ENCODE data around the gene FALEC.
"Not testable (repeated sequence)": the region's sequence is repeated elsewhere in the genome, so short reads cannot be mapped to it uniquely, and the experiment has no call there.

The FALEC gene

DNA sequence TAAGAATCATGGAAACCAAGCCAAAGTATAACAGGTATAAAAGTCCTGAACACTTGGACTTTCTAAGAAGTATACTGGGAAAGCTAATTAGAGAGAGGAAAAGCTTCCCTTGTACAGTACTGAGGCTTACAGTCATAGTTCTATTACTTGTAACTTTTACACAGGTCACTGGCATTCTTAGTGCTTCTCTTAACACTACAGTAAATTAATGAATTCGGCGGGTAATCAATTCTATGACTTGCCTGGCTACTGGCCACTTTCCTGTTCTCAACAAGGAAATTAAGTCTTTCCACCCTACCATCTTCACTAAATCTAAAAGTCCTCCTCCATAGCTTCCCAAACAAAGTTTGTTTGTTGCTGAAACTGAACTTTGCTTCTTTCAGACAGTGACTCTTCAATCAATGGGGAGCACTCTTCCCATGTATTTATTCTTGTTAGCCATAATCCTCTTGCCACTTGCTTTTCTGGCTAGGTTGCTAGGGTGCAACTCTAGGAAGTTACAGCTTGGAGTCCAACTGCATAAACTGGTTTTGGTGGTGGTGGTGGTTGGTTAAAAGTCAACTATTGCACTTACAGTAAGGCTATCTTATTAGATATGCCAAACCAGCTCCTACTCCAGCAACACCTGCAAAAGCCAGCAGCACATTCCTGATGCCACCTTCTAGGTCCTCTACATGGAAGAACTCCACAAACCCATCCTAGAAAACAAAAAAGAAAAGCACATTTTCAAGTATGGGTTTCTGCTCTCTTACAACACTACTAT, 61.4 kb downstream of the FALEC start:
- DNase-seq, result no peak

DNA sequence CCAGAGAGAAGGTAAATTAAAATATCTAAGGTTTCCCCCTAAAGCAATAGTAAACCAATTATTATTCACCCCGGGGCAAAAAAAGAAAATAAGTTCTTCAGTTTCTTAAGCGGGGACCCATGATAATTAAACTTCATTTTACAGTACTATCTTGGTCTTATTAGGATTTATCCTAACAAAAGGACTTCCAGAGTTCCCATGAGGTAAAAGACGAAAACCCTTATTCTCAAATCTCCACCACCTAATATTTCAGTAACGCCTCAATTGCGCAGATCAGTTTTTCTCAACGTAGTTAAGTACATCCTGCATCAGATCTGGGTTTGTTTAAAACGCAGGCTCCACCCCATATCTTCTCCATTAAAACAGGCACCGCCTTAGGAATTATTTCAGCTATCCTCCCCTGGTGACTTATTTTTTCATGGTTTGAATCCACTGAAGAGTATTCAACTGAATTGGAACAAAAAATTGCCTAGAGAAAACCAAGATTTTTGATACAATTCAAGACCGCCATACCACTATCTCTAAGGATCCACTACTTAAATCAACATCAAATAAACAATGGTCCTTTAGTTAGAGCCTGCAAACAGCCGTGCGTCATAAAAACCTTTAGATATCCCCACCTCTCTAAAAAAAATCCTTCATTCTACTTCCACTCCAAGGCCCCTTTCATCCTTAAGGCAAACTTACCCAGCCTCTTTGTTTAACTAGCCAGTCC, 62.2 kb downstream of the FALEC start:
- DNase-seq, result no peak

- DNase-seq, result peak; percentile 76
Observed at GRCh38 chr1:150578272-150579109, 62.9 kb downstream of the FALEC start.

- peak; percentile 93 for DNase-seq
Observed at GRCh38 chr1:150579110-150579944, 63.8 kb downstream of the FALEC start, which contains the start of gene MCL1. Gene MCL1, minus strand, starts transcription at chr1:150579610. Its CDS starts 80 bp downstream, at chr1:150579530.

DNA sequence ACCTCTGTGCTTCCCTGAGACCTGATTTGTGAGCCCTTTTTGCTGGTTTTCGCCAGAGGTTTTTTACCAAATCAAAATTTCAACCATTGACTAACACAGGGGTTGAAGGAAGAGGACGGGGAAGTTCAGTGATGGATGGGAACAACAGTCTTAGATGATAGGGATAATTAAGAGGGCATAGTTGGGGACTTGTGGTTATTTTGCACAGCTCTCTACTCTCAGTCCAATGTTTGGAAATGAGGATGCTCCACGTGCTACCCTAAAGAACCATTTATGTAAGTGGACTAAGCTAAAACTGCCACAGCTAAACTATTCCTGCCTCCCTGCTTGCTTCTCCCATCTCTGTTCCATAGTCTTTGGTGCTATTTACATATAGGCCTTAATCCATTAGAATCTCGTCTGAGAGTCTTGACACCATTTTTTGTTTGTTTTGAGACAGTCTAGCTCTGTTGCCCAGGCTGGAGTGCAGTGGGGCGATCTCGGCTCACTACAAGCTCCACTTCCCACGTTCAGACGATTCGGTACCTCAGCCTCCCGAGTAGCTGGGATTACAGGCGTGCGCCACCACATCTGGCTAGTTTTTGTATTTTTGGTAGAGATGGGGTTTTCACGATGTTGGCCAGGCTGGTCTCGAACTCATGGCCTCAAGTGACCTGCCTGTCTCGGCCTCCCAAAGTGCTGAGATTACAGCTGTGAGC, 64.5 kb downstream of the FALEC start:
- DNase-seq, result no peak

DNA sequence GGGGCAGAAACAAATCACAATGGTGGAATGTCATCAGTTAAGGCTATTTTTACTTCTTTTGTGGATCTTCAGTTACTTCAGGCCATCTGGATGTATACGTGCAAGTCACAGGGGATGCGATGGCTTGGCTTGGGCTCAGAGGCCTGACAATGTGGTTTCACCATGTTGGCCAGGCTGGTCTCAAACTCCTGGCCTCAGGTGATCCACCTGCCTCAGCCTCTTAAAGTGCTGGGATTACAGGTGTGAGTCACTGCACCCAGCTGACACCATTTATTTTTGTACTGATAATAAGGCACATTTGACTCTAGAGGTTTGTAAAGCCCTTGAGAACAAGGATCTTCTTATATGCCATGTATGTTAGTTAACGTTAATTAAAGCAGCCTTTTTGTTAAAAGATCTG, 65.4 kb downstream of the FALEC start:
- DNase-seq, result not testable (repeated sequence)

DNA sequence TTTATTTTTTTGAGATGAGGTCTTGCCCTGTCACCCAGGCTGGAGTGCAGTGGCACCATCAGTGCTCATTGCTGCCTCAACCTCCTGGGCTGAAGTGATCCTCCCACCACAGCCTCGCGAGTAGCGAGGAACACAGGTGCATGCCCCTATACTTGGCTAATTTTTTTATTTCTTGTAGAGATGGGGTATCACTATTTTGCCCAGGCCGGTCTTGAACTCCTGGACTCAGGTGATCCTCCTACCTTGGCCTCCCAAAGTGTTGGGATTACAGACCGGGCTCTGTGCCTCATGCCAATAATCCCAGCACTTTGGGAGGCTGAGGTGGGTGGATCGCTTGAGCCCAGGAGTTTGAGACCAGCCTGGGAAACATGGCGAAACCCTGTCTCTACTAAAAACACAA, 65.9 kb downstream of the FALEC start:
- DNase-seq, result not testable (repeated sequence)

- DNase-seq, result not testable (repeated sequence)
Observed at GRCh38 chr1:150581962-150582361, 66.4 kb downstream of the FALEC start.

- no peak for DNase-seq
Observed at GRCh38 chr1:150582371-150582770, 66.8 kb downstream of the FALEC start.
